ENCODE data around the gene CRISPLD2. TPM values are rescaled to one million over a fixed set of nuclear protein-coding genes. Genes with fewer than 3 reads are reported as not detected.

Gene CRISPLD2
- total RNA-seq, 4 donors from 2014 or later = 6.0 to 166 (median 24.2) TPM

DNA sequence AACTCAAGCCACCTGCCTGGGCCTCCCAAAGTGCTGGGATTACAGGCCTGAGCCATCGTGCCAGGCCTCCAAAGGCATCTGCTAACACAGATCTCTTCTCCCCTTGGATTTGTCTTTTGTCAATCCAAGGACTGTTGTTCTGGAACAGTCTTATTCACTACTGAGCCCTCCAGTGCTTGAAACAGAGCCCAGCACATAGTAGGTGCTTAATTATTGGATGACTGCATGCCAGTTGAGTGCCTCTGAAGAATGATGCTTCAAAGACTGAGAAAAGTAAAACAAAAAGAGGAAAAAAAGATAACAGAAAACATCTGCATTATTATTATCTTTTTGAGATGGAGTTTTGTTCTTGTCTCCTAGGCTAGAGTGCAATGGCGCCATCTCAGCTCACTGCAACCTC lies 1.7 kb upstream of the CRISPLD2 start:
- Histone ChIP-seq H3K4me1 (peaks cover 14 to 34% (median 14%) of the 10 kb centered on the region in 3 donors), H3K27me3 (peaks cover 0 to 66% (median 0%) of the 10 kb centered on the region in 4 donors), H3K27ac (no peak overlapping the region), H3K9me3 (no peaks in the 10 kb centered on the region), H3K36me3 (no peaks in the 10 kb centered on the region), H3K4me3 (no peak overlapping the region)
- 67 to 88% methylated on average over 2 of the region's 2 CpGs for WGBS, 2 donors
- TF ChIP-seq POLR2A (IDR thresholded peaks at IDR 0.05) = no peak
- TF ChIP-seq CTCF (IDR thresholded peaks at IDR 0.05) = no peak
- DNase-seq = no peak
- intact Hi-C loops (cut with DNase I) = no loop called here

- Histone ChIP-seq H3K27ac (peak overlapping the region in 3 of 4 donors; percentile 38 to 93 (median 90)), H3K4me1 (peaks cover 14 to 43% (median 14%) of the 10 kb centered on the region in 3 donors)
These were observed 669 bp upstream of the CRISPLD2 start for GRCh38 chr16:84818989-84819643.

GRCh38 chr16:84820305-84820684 lies 510 bp downstream of the CRISPLD2 start:
- Histone ChIP-seq H3K27me3 (peaks cover 0 to 65% (median 0%) of the 10 kb centered on the region in 4 donors), H3K9me3 (no peaks in the 10 kb centered on the region), H3K27ac (peak overlapping the region; percentile 52 to 93 (median 92)), H3K4me3 (peak overlapping the region; percentile 33 to 65 (median 58)), H3K4me1 (peaks cover 14 to 54% (median 14%) of the 10 kb centered on the region in 3 donors), H3K36me3 (no peaks in the 10 kb centered on the region)
- 12 to 47% methylated on average over 6 to 7 of the region's 8 CpGs for WGBS, 2 donors
- no peak for DNase-seq
- intact Hi-C loops (cut with DNase I) = no loop called here
- TF ChIP-seq POLR2A (IDR thresholded peaks at IDR 0.05) = no peak
- no peak for TF ChIP-seq CTCF (IDR thresholded peaks at IDR 0.05)

More at GRCh38 chr16:84818989-84819643, 669 bp upstream of the CRISPLD2 start:
- TF ChIP-seq CTCF (IDR thresholded peaks at IDR 0.05) (no peak), POLR2A (IDR thresholded peaks at IDR 0.05) (no peak)
- no peaks in the 10 kb centered on the region for H3K36me3 ChIP-seq
- intact Hi-C loops (cut with DNase I) = no loop called here
- 34 to 51% methylated on average over 19 to 23 of the region's 29 CpGs for WGBS, 2 donors
- H3K4me3 ChIP-seq = peak overlapping the region in 3 of 4 donors; percentile 55 to 65 (median 62)
- H3K27me3 ChIP-seq = peaks cover 0 to 70% (median 0%) of the 10 kb centered on the region in 4 donors
- DNase-seq = no peak
- no peaks in the 10 kb centered on the region for H3K9me3 ChIP-seq

GRCh38 chr16:84820771-84821170 lies 986 bp downstream of the CRISPLD2 start:
- Histone ChIP-seq H3K27ac (peak overlapping the region; percentile 52 to 93 (median 92)), H3K4me3 (peak overlapping the region; percentile 33 to 65 (median 58)), H3K9me3 (no peaks in the 10 kb centered on the region), H3K4me1 (peaks cover 14 to 58% (median 16%) of the 10 kb centered on the region in 3 donors), H3K36me3 (no peaks in the 10 kb centered on the region), H3K27me3 (peaks cover 0 to 61% (median 0%) of the 10 kb centered on the region in 4 donors)
- intact Hi-C loops (cut with DNase I) = no loop called here
- no peak for TF ChIP-seq CTCF (IDR thresholded peaks at IDR 0.05)
- no peak for TF ChIP-seq POLR2A (IDR thresholded peaks at IDR 0.05)
- WGBS, 2 donors = 49 to 64% methylated on average over 10 to 12 of the region's 12 CpGs
- DNase-seq = no peak

DNA sequence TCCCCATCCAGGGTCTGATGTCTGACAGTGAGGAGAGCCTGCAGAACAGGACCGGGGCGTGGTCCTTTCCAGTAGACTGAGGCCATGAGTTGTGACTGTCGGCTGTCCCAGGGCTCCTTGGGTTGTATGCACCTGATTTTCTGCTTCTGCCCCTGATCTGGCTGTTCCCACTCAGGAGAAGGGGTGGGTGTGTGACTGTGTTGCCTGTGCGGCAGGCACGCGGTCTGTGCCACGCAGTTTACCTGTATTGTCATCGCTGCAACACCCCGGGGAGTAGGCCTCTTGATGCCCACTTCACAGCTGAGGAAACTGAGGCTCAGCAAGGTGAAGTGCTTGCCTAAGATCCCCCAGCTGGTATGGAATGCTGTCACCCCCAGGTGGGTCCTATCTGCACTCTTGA lies 1.4 kb downstream of the CRISPLD2 start:
- no peaks in the 10 kb centered on the region for H3K36me3 ChIP-seq
- peak overlapping the region; percentile 52 to 93 (median 92) for H3K27ac ChIP-seq
- H3K9me3 ChIP-seq = no peaks in the 10 kb centered on the region
- peaks cover 0 to 60% (median 0%) of the 10 kb centered on the region in 4 donors for H3K27me3 ChIP-seq
- intact Hi-C loops (cut with DNase I) = no loop called here
- DNase-seq = no peak
- WGBS, 2 donors = 80% methylated on average over 1 of the region's 9 CpGs; no CpG with 5 or more reads in 1 of the 2 donors
- H3K4me3 ChIP-seq = peak overlapping the region; percentile 33 to 65 (median 58)
- no peak for TF ChIP-seq CTCF (IDR thresholded peaks at IDR 0.05)
- no peak for TF ChIP-seq POLR2A (IDR thresholded peaks at IDR 0.05)
- H3K4me1 ChIP-seq = peaks cover 14 to 62% (median 18%) of the 10 kb centered on the region in 3 donors
